H1 (cell line): ENCODE data around the gene TLE2. TPM values are rescaled to one million over a fixed set of nuclear protein-coding genes. Genes with fewer than 3 reads are reported as not detected.

ENCODE experiments used
- BACH1 ChIP-seq: IDR thresholded peaks from 2 replicates; pipeline ENCODE4 v1.6.1; 2012; ENCODE audit warnings: low read length, improper control_type of control experiment
- CBX5 ChIP-seq: fragments of 300-800, 300-1000 bp; sonication (generic); IDR thresholded peaks from 2 replicates; pipeline ENCODE4 v1.7.1; 2016; ENCODE audit warnings: antibody characterized with exemption, low read length, low read depth
- KDM1A ChIP-seq: fragments of 200-600, 300-600 bp; sonication (generic); IDR thresholded peaks from 2 replicates; pipeline ENCODE4 v1.7.1; 2016; ENCODE audit warnings: mild to moderate bottlenecking, low read length, borderline replicate concordance
- SAP30 ChIP-seq: fragments of 300-600 bp; sonication (generic); IDR thresholded peaks from 2 replicates; pipeline ENCODE4 v1.7.1; 2012; ENCODE audit warnings: low read length, moderate library complexity, mild to moderate bottlenecking, inconsistent platforms; ENCODE audit not compliant: insufficient read depth, insufficient replicate concordance
- SIN3A ChIP-seq, 2 experiments: IDR thresholded peaks in 1 of 2; conservative IDR thresholded peaks in 1 of 2; 2 replicates each; pipeline ENCODE4 v1.6.1; 2011 to 2012; ENCODE audit warnings: low read length in 2 of 2, improper control_type of control experiment in 1 of 2, low read depth in 1 of 2, mild to moderate bottlenecking in 1 of 2
- TEAD4 ChIP-seq: IDR thresholded peaks from 2 replicates; pipeline ENCODE4 v1.6.1; 2012; ENCODE audit warnings: low read depth, low read length, inconsistent platforms, mixed read lengths
- YY1 ChIP-seq: IDR thresholded peaks from 2 replicates; pipeline ENCODE4 v1.6.1; 2011; ENCODE audit warnings: low read depth, mild to moderate bottlenecking, low read length
- polyA plus RNA-seq, 7 experiments: library from polyadenylated mRNA; depleted of rRNA in 3 of 7; stranded (reverse) in 5 of 7; unstranded in 2 of 7; fragments of >200 nt in 5 of 7; fragments of 200-250 nt in 2 of 7; gene quantifications; 1 replicate in 5 of 7; 2 replicates in 1 of 7; 4 replicates in 1 of 7; pipeline versions ENCODE4 v1.2.1 to v1.2.3, GENCODE V29; 2011 to 2013; ENCODE audit warnings: missing spikeins in 2 of 7, mixed read lengths in 2 of 7
- total RNA-seq: library from RNA; stranded (reverse); fragmentation: NEBNext Ultra II Directional; extraction: Animal tissue kit (Norgen Biotek cat#: 25700); gene quantifications from 2 replicates; pipeline ENCODE4 v1.2.1, GENCODE V29; 2021

Gene TLE2
- total and polyA plus RNA-seq, 2 of the 8 experiments (the other 6 are each of a cell fraction or from before 2014, with no cell fraction given): 8.0 to 11.5 TPM

DNA sequence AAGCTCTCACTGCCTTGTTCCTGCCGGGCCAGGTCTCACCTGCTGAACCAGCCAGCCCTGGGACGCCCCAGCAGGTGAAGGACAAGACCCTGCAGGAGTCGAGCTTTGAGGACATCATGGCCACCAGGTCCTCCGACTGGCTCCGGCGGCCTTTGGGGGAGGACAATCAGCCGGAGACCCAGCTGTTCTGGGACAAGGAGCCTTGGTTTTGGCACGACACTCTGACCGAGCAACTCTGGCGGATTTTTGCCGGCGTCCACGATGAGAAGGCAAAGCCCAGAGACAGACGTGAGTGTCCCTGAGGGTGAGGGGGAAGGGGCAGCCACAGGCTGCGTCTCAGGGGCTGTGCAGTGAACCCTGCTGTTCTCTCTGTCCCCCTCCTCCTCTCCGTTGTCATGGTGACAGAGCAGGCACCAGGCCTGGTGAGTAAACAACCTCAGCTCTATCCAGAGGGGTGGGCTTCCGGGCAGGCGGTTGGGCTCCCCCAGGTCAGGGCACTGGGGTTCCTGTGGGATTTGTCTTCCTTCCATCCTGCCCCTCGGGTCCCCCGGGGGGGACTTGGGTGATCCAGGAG, 42.0 kb downstream of the TLE2 start (continued):
- no peak for TF ChIP-seq KDM1A
- TF ChIP-seq SIN3A (conservative IDR thresholded peaks at IDR 0.05 in 1 of 2, IDR thresholded peaks at IDR 0.05 in 1 of 2; ENCODE audit: low read depth in 1 of 2, low read length in 2 of 2): peak in 1 of 2 experiments; percentile 54; a peak in 1 of 4 replicates
- TF ChIP-seq TEAD4: no peak
- no peak for TF ChIP-seq SAP30
- TF ChIP-seq CBX5: no peak
- 0 out of 2 replicates have a peak, but pooled peaks have one; percentile 21 for TF ChIP-seq YY1
- TF ChIP-seq BACH1: 0 out of 2 replicates have a peak, but pooled peaks have one; percentile 5
